ENCODE data around the gene UBQLN4.
A peak's percentile ranks its signal among the peaks of the same experiment; 100 is the strongest.

Gene UBQLN4

GRCh38 chr1:156002188-156002911, 51.2 kb downstream of the UBQLN4 start:
- DNase-seq (ENCODE audit: insufficient read length, low spot score) (no peak), FAIRE-seq (no peak)
- TF ChIP-seq, protein P1, sequence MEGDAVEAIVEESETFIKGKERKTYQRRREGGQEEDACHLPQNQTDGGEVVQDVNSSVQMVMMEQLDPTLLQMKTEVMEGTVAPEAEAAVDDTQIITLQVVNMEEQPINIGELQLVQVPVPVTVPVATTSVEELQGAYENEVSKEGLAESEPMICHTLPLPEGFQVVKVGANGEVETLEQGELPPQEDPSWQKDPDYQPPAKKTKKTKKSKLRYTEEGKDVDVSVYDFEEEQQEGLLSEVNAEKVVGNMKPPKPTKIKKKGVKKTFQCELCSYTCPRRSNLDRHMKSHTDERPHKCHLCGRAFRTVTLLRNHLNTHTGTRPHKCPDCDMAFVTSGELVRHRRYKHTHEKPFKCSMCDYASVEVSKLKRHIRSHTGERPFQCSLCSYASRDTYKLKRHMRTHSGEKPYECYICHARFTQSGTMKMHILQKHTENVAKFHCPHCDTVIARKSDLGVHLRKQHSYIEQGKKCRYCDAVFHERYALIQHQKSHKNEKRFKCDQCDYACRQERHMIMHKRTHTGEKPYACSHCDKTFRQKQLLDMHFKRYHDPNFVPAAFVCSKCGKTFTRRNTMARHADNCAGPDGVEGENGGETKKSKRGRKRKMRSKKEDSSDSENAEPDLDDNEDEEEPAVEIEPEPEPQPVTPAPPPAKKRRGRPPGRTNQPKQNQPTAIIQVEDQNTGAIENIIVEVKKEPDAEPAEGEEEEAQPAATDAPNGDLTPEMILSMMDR (IDR thresholded peaks at IDR 0.05; ENCODE audit: insufficient read depth, missing control alignments), result no peak

DNA sequence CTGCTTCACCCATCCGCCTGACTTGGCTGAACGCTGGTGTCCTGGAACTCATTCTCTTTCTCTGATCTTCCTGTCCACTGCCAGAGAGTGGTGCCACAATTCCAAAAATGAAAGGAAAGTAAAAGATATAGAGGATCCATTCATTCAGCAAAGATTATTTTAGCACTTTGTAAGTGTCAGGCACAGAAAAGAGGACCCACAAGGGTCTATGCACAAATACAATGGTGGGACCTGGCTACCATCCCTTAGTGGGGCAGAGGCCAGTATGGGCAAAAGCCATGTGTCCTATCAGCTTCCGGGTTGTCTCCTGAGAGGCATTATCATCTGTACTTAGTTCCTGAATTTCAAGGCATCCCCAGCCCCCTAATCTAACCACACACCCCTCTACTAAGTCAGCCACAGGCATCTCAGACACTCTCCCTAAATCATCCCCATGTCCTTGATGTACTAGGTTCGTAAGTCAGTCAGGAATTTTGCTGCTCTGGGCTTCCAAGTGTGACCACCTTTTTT, 51.9 kb downstream of the UBQLN4 start:
- TF ChIP-seq, protein P1 (IDR thresholded peaks at IDR 0.05; ENCODE audit: insufficient read depth, missing control alignments), result peak; percentile 30
- FAIRE-seq, result no peak
- DNase-seq (ENCODE audit: insufficient read length, low spot score), result no peak

DNA sequence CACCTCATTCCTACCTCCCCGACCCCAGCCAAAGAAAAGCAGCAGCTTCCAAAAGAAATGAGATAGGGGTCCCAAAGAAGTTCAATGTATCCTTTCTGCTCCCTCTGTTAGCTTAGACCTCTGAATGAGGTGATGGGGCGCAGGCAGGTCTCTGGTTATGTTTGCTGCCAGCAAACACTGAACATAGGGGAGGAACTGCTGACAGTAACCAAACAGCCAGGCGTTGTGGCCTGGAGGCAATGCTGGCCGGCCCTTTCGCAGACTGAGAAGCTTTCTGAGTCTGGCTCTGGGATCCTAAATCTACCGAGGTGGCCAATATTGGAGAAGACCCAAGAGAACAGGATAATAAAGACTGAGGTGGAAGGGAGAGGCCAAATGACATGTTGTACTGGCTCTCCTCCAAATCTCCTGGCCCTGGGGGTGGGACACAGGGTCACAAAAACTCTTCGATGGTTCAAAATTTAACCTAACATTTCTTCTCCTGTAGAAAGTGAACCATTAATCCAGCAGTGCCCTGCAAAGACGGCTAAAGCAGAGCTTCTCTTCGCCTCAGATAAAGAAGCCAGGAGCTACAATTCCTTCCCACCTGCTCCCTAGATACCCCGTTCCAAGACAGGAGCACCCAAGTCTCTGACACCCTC, 52.5 kb downstream of the UBQLN4 start:
- TF ChIP-seq, protein P1 (IDR thresholded peaks at IDR 0.05; ENCODE audit: insufficient read depth, missing control alignments), result no peak
- DNase-seq (ENCODE audit: insufficient read length, low spot score) (no peak), FAIRE-seq (no peak)

GRCh38 chr1:155999964-156000363, 53.6 kb downstream of the UBQLN4 start:
- DNase-seq (ENCODE audit: insufficient read length, low spot score) (no peak), FAIRE-seq (no peak)
- TF ChIP-seq, protein P1 (IDR thresholded peaks at IDR 0.05; ENCODE audit: insufficient read depth, missing control alignments), result no peak

GRCh38 chr1:155996166-155996565, 57.4 kb downstream of the UBQLN4 start:
- DNase-seq (ENCODE audit: insufficient read length, low spot score) (no peak), FAIRE-seq (no peak)
- TF ChIP-seq, protein P1 (IDR thresholded peaks at IDR 0.05; ENCODE audit: insufficient read depth, missing control alignments), result no peak

DNA sequence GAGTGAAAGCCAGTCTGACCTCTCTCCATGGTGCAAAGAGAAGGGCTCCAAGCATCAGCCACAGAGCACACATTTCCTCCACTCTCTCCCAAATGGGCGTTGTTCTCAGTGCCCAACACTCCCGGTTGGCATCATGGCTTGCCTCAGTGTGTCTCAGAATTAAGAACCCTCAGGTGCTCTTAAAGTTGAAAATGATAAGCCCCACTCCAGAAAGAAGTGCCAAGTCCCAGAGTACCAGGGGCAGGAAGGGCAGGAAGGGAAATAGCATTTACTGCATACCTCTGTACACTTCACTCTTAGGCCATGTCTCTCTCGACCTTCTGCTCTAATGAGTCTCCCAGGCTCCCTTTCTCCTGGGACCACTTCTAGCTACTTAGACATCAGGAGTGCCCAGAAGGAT, 60.0 kb downstream of the UBQLN4 start:
- FAIRE-seq (no peak), DNase-seq (ENCODE audit: insufficient read length, low spot score) (no peak)
- TF ChIP-seq, protein P1 (IDR thresholded peaks at IDR 0.05; ENCODE audit: insufficient read depth, missing control alignments), result no peak
